ENCODE measurements around the gene VPS35.
"Not testable (repeated sequence)": the region's sequence is repeated elsewhere in the genome, so short reads cannot be mapped to it uniquely, and the experiment has no call there.

Gene VPS35

GRCh38 chr16:46648656-46649055 lies 40.3 kb downstream of the VPS35 start:
- no peak for TF ChIP-seq CTCF (IDR thresholded peaks at IDR 0.05; ENCODE audit: insufficient read depth, low read depth, low read length, missing control alignments)
- no peak for DNase-seq (ENCODE audit: low read depth)
- H3K4me3 ChIP-seq (ENCODE audit: low read depth, low read length) = no peak overlapping the region

GRCh38 chr16:46638947-46639925 lies 49.7 kb downstream of the VPS35 start:
- no peak for TF ChIP-seq CTCF (IDR thresholded peaks at IDR 0.05; ENCODE audit: insufficient read depth, low read depth, low read length, missing control alignments)

GRCh38 chr16:46632778-46633733 lies 55.9 kb downstream of the VPS35 start:
- TF ChIP-seq CTCF (IDR thresholded peaks at IDR 0.05; ENCODE audit: insufficient read depth, low read depth, low read length, missing control alignments) = no peak
- H3K4me3 ChIP-seq (ENCODE audit: low read depth, low read length) = no peak overlapping the region
- DNase-seq (ENCODE audit: low read depth) = no peak

More at GRCh38 chr16:46638947-46639925, 49.7 kb downstream of the VPS35 start:
- no peak for DNase-seq (ENCODE audit: low read depth)
- H3K4me3 ChIP-seq (ENCODE audit: low read depth, low read length) = no peak overlapping the region

- TF ChIP-seq CTCF (IDR thresholded peaks at IDR 0.05; ENCODE audit: insufficient read depth, low read depth, low read length, missing control alignments) = no peak
- DNase-seq (ENCODE audit: low read depth) = no peak
- H3K4me3 ChIP-seq (ENCODE audit: low read depth, low read length) = no peak overlapping the region
Measured at GRCh38 chr16:46629331-46630219, 59.4 kb downstream of the VPS35 start.

GRCh38 chr16:46627746-46628145 lies 61.2 kb downstream of the VPS35 start:
- no peak for DNase-seq (ENCODE audit: low read depth)
- no peak overlapping the region for H3K4me3 ChIP-seq (ENCODE audit: low read depth, low read length)
- TF ChIP-seq CTCF (IDR thresholded peaks at IDR 0.05; ENCODE audit: insufficient read depth, low read depth, low read length, missing control alignments) = no peak

- not testable (repeated sequence) for DNase-seq (ENCODE audit: low read depth); H3K4me3 ChIP-seq (ENCODE audit: low read depth, low read length)
Measured at GRCh38 chr16:46626681-46627080, 62.3 kb downstream of the VPS35 start.

GRCh38 chr16:46624862-46625261 lies 64.1 kb downstream of the VPS35 start:
- not testable (repeated sequence) for DNase-seq (ENCODE audit: low read depth); H3K4me3 ChIP-seq (ENCODE audit: low read depth, low read length)

- H3K4me3 ChIP-seq (ENCODE audit: low read depth, low read length); DNase-seq (ENCODE audit: low read depth): not testable (repeated sequence)
Measured at GRCh38 chr16:46623707-46624106, 65.3 kb downstream of the VPS35 start.

- not testable (repeated sequence) for DNase-seq (ENCODE audit: low read depth); H3K4me3 ChIP-seq (ENCODE audit: low read depth, low read length)
Measured at GRCh38 chr16:46623246-46623645, 65.7 kb downstream of the VPS35 start.
